GM23248 (cell line): Measurements from ENCODE around the gene PRKCE.

Source experiments
- EZH2 ChIP-seq: fragments of 200-600 bp; sonication (generic); IDR thresholded peaks from 2 replicates; pipeline ENCODE4 v1.6.1; 2018; ENCODE audit warnings: antibody characterized with exemption, mild to moderate bottlenecking; ENCODE audit not compliant: insufficient read depth, poor library complexity, severe bottlenecking
- EZH2phosphoT487 ChIP-seq: fragments of 200-600 bp; sonication (generic); IDR thresholded peaks from 2 replicates; pipeline ENCODE4 v1.6.1; 2018; ENCODE audit warnings: antibody characterized with exemption, moderate library complexity, mild to moderate bottlenecking, low read depth; ENCODE audit not compliant: insufficient read depth

DNA sequence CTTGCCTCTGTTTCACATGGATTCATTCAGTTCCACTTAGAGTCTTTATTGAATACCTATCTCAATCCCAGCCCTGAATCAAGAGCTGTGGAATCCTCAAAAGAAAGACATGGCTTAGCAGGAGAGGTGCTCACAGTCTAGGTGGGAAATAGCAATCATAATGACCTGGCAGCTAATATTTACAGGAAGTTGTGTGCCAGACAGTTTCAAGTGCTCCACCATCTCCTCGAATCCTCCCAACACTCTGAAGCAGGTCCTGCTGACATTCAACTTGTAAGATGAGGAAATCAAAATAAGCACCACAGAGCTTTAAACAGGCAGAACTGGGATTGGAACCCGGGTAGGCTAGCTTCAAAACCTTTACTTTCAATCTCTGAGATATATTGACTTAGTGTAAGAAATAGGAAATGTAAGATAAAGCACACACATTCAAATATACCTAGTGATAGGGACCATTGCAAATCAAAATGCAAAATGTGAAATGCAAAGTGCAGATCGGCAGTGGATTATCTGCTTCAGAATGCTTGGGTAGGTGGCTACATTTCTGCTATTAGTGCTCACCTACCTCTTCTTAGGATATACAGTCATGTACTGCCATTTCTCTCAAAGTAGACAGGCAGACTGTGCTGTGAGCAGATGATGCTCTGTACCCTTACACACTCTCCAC lies 182.0 kb downstream of the PRKCE start:
- TF ChIP-seq EZH2phosphoT487 = no peak
- no peak for TF ChIP-seq EZH2
